Panc1 (cell line): Measurements from ENCODE around the gene POF1B. TPM values are rescaled to one million over a fixed set of nuclear protein-coding genes. Genes with fewer than 3 reads are reported as not detected.

Source experiments
- ATAC-seq: fragments of 200-7000 bp; cut with Tn5 transposase; 2 replicates; pipeline ENCODE4 v1.9.1; 2020; ENCODE audit warnings: mild to moderate bottlenecking, moderate library complexity
- BruUV-seq: library from RNA; stranded (reverse); fragments of 400-500 nt; replicated peaks from 2 replicates; lab custom pipeline; 2021; lab: Mats Ljungman, UMichigan
- CTCF ChIA-PET: fragments of 300-600 bp; sonication (Branson Sonifier 250); formaldehyde crosslinking; loops from one replicate; lab custom pipeline; 2022; ENCODE audit warnings: antibody characterized with exemption; lab: Charles Lee
- POLR2A ChIA-PET: fragments of 300-600 bp; sonication (Branson Sonifier 250); formaldehyde crosslinking; loops from one replicate; lab custom pipeline; 2022; ENCODE audit warnings: antibody characterized with exemption; lab: Charles Lee
- DNase-seq: peaks from one replicate; pipeline ENCODE4 v3.0.0-alpha.2; 2010; ENCODE audit warnings: low read depth, low spot score
- H3K27ac ChIP-seq: 2 replicates; pipeline ENCODE4 v1.5.1; 2011; ENCODE audit warnings: mild to moderate bottlenecking, low read length, inconsistent platforms
- H3K27me3 ChIP-seq: fragments of 200-500 bp; sonication (Bioruptor generic); 2 replicates; pipeline ENCODE4 v1.6.0; 2014; ENCODE audit warnings: low read length, inconsistent platforms; ENCODE audit not compliant: control insufficient read depth, insufficient read depth
- H3K36me3 ChIP-seq: fragments of 200-500 bp; sonication (Bioruptor generic); 2 replicates; pipeline ENCODE4 v1.5.1; 2014; ENCODE audit warnings: inconsistent platforms, mild to moderate bottlenecking, low read length, moderate library complexity; ENCODE audit not compliant: control insufficient read depth, insufficient read depth
- H3K4me1 ChIP-seq: 2 replicates; pipeline ENCODE4 v1.5.1; 2011; ENCODE audit warnings: inconsistent platforms, mild to moderate bottlenecking, low read length, moderate library complexity; ENCODE audit not compliant: control insufficient read depth, insufficient read depth
- H3K4me3 ChIP-seq, 2 experiments: 2 replicates each; pipeline ENCODE4 v1.5.1; 2011 to 2012; ENCODE audit warnings: low read depth in 2 of 2, low read length in 2 of 2, mild to moderate bottlenecking in 2 of 2, inconsistent platforms in 1 of 2, moderate library complexity in 1 of 2
- H3K9me3 ChIP-seq: fragments of 200-500 bp; sonication (Bioruptor generic); 2 replicates; pipeline ENCODE4 v1.5.1; 2014; ENCODE audit warnings: low read depth, mild to moderate bottlenecking, inconsistent platforms, low read length, moderate library complexity; ENCODE audit not compliant: control insufficient read depth, insufficient read depth
- CTCF ChIP-seq: fragments of 450-650 bp; IDR thresholded peaks from 2 replicates; pipeline ENCODE4 v1.5.1; 2017; ENCODE audit warnings: mild to moderate bottlenecking
- POLR2AphosphoS5 ChIP-seq: IDR thresholded peaks from 2 replicates; pipeline ENCODE4 v1.6.1; 2012; ENCODE audit warnings: mild to moderate bottlenecking, low read depth, low read length, moderate library complexity
- SIN3A ChIP-seq: IDR thresholded peaks from 2 replicates; pipeline ENCODE4 v1.6.1; 2012; ENCODE audit warnings: low read depth, mild to moderate bottlenecking, low read length, moderate library complexity, borderline replicate concordance; ENCODE audit not compliant: insufficient read depth
- TCF7L2 ChIP-seq: IDR thresholded peaks from 2 replicates; pipeline ENCODE4 v1.6.1; 2011; ENCODE audit warnings: mild to moderate bottlenecking, low read depth, low read length, inconsistent platforms
- in situ Hi-C: cut with HindIII; loops from 2 replicates; pipeline ENCODE4 v1.10.0; 2016; ENCODE audit warnings: low sequenced_read_pairs, low pct_unique_long_range_greater_than_20kb
- intact Hi-C: fragments of 100-400 bp; cut with micrococcal nuclease; formaldehyde crosslinking; loops from one replicate; pipeline ENCODE4 v1.10.0; 2022; ENCODE audit not compliant: unreplicated experiment
- total RNA-seq: library from RNA; stranded (reverse); gene quantifications from one replicate; pipeline ENCODE4 v1.2.1, GENCODE V29; 2021; ENCODE audit not compliant: unreplicated experiment
- TF ChIP-seq, protein P1 (sequence below), 2 experiments: IDR thresholded peaks; 2 replicates each; pipeline ENCODE4 v1.6.1; 2011 to 2012; ENCODE audit warnings: low read depth in 2 of 2, control low read depth in 1 of 2, low read length in 1 of 2, mild to moderate bottlenecking in 1 of 2, moderate library complexity in 1 of 2; ENCODE audit not compliant: insufficient read depth in 1 of 2

The POF1B gene
- total RNA-seq, 1 experiment from 2014 or later: 0.08 TPM

DNA sequence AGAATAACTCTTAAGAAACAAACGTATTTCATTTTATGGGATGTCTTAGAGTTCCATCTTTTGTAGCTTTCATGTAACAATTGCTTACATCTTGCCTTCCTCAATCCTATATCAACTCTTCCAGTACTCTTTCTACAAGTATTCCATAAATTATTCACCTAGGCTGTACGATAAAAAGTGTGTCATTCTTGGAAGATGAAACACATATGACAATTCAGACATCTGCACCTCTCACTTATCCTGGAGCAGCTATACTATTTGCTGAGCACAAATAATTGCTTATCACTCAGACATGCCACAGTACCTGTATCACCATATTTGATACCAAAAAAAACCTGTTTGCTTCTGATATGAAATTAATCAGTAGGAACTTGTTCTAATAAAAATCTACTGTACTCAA lies 1.0 kb downstream of the POF1B start:
- in situ Hi-C loops (no loop called here), intact Hi-C loops (no loop called here)
- no peak for TF ChIP-seq SIN3A
- TF ChIP-seq POLR2AphosphoS5: no peak
- TF ChIP-seq TCF7L2: no peak
- TF ChIP-seq CTCF: no peak
- TF ChIP-seq, protein P1, sequence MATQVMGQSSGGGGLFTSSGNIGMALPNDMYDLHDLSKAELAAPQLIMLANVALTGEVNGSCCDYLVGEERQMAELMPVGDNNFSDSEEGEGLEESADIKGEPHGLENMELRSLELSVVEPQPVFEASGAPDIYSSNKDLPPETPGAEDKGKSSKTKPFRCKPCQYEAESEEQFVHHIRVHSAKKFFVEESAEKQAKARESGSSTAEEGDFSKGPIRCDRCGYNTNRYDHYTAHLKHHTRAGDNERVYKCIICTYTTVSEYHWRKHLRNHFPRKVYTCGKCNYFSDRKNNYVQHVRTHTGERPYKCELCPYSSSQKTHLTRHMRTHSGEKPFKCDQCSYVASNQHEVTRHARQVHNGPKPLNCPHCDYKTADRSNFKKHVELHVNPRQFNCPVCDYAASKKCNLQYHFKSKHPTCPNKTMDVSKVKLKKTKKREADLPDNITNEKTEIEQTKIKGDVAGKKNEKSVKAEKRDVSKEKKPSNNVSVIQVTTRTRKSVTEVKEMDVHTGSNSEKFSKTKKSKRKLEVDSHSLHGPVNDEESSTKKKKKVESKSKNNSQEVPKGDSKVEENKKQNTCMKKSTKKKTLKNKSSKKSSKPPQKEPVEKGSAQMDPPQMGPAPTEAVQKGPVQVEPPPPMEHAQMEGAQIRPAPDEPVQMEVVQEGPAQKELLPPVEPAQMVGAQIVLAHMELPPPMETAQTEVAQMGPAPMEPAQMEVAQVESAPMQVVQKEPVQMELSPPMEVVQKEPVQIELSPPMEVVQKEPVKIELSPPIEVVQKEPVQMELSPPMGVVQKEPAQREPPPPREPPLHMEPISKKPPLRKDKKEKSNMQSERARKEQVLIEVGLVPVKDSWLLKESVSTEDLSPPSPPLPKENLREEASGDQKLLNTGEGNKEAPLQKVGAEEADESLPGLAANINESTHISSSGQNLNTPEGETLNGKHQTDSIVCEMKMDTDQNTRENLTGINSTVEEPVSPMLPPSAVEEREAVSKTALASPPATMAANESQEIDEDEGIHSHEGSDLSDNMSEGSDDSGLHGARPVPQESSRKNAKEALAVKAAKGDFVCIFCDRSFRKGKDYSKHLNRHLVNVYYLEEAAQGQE (IDR thresholded peaks at IDR 0.05; ENCODE audit: insufficient read depth in 1 of 2, low read depth in 2 of 2, low read length in 1 of 2): no peak
- no peaks in the 10 kb centered on the region for H3K27me3 ChIP-seq
- DNase-seq: no peak
- no peak for ATAC-seq
- no peaks in the 10 kb centered on the region for H3K4me1 ChIP-seq
- POLR2A ChIA-PET: no interaction called here
- CTCF ChIA-PET: no interaction called here
- H3K36me3 ChIP-seq: no peaks in the 10 kb centered on the region
- H3K4me3 ChIP-seq: no peak overlapping the region
- no TSS peak for BruUV-seq
- H3K9me3 ChIP-seq: no peaks in the 10 kb centered on the region
- no peak overlapping the region for H3K27ac ChIP-seq

- no peak for DNase-seq
- Histone ChIP-seq H3K4me3 (no peak overlapping the region), H3K36me3 (no peaks in the 10 kb centered on the region), H3K4me1 (no peaks in the 10 kb centered on the region), H3K27me3 (no peaks in the 10 kb centered on the region), H3K9me3 (no peaks in the 10 kb centered on the region), H3K27ac (no peak overlapping the region)
- no peak for TF ChIP-seq TCF7L2
- no peak for TF ChIP-seq SIN3A
- TF ChIP-seq, protein P1 (IDR thresholded peaks at IDR 0.05; ENCODE audit: insufficient read depth in 1 of 2, low read depth in 2 of 2, low read length in 1 of 2): no peak
- TF ChIP-seq POLR2AphosphoS5: no peak
- no peak for TF ChIP-seq CTCF
- in situ Hi-C loops (no loop called here), intact Hi-C loops (no loop called here)
- BruUV-seq: no TSS peak
- CTCF ChIA-PET: no interaction called here
- POLR2A ChIA-PET: no interaction called here
- no peak for ATAC-seq
Measured at GRCh38 chrX:85375333-85375738, 4.1 kb downstream of the POF1B start.
